Frontal cortex (tissue), 4 donors: Measurements from ENCODE around the gene FASTKD3. TPM values are rescaled to one million over a fixed set of nuclear protein-coding genes. Genes with fewer than 3 reads are reported as not detected.

Experiments used
- DNase-seq, 2 donors: peaks; one replicate each; pipeline ENCODE4 v3.0.0; 2012; ENCODE audit warnings: low spot score in 2 of 2
- FAIRE-seq: peaks from 2 replicates; lab custom pipeline; 2012; peaks lifted over from hg19 to GRCh38; lab: Jason Lieb, UNC
- total RNA-seq: library from RNA; depleted of rRNA; stranded (reverse); fragments of >200 nt; gene quantifications from one replicate; pipeline ENCODE4 v1.2.3, GENCODE V29; 2014
- donor health status: control.
- donor health status: control.
- donor health status: control.

Gene FASTKD3
- total RNA-seq, 1 donor from 2014 or later = 18.8 TPM

DNA sequence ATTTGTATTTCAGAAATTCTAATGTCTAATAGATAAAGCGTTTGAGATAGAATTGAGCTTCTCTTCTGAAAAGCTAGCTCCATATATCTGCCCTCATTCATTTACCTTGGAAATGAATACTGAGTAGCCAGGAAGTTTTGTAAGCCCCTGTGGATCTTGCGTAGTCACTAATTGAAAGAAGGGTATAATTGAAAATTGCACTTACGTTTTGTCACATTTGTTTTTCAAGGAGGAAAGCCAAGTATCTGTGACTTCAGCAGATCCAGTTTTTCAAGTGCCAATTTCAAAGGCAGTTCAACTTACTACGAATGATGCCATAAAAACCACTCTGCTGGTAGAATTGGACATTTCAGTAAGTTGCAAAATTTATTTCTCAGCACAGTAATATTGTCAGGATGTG lies 14.1 kb upstream of the FASTKD3 start:
- FAIRE-seq = no peak
- DNase-seq = no peak

DNA sequence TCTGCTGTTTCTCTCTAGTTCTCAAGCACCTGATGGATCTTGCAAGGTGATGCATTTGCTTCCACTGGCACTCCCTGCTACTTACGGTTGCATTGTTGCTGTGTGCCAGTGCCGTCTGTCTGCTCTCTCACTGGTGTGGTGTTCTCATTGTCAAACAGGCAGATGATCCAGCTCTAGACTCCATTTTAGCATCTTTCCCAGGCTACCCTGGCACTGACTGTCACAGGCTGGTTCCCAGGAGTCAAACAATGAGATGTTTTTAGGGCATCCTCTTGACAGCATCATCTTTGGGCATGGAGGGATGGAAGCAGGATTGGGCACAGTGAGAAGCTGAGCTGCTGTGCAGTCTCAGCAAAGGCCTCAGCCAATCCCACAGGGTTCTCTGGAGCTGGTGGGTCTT lies 13.0 kb upstream of the FASTKD3 start:
- FAIRE-seq = no peak
- DNase-seq = no peak

- FAIRE-seq (no peak), DNase-seq (no peak)
Measured at GRCh38 chr5:7881091-7881490, 12.3 kb upstream of the FASTKD3 start.

DNA sequence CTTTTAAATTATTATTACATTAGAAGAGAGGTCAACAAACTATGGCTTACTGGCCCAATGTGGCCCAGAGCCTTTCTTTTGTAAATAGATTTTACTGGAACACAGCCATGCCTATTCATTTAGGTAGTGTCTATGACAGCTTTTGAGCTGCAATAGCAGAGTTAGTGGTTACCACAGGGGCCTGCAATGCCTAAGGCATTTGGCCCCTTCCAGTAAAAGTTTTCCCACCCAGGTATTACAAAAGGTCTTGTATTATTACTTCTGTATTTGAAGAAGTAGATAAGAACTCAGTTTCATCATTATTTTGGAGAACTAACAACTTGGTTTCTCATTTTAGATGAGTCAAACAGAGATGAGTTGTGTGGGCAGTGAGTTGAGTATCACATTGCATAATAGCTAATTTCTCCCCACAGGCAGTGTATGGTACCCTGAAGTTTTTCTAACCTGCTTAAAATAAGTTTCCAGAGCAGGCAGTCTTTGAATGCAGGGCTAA lies 9.6 kb upstream of the FASTKD3 start:
- DNase-seq = no peak
- FAIRE-seq = no peak

DNA sequence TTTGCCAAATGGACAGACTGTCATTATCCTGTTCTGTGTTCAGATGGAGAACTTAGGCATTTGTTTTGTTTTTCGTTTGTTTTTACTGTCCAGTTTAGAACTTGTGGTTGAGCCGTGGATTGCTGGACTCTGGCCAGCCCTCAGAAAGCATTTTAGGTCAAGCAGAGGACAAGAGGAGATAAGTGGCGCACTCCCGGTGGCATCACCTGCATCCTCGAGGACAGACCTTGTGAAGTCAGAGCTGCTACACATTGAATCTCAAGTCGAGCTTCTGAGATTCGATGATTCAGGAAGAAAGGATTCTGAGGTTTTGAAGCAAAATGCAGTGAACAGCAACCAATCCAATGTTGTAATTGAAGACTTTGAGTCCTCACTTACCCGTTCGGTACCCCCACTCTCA lies 9.0 kb upstream of the FASTKD3 start:
- DNase-seq (no peak), FAIRE-seq (no peak)

- FAIRE-seq (no peak), DNase-seq (no peak)
Measured at GRCh38 chr5:7876867-7877266, 8.0 kb upstream of the FASTKD3 start.

GRCh38 chr5:7875151-7875550 lies 6.3 kb upstream of the FASTKD3 start:
- DNase-seq (no peak), FAIRE-seq (no peak)

- no peak for FAIRE-seq
- no peak for DNase-seq
Measured at GRCh38 chr5:7874639-7875038, 5.8 kb upstream of the FASTKD3 start.

GRCh38 chr5:7873216-7873615 lies 4.4 kb upstream of the FASTKD3 start:
- DNase-seq (no peak), FAIRE-seq (no peak)

DNA sequence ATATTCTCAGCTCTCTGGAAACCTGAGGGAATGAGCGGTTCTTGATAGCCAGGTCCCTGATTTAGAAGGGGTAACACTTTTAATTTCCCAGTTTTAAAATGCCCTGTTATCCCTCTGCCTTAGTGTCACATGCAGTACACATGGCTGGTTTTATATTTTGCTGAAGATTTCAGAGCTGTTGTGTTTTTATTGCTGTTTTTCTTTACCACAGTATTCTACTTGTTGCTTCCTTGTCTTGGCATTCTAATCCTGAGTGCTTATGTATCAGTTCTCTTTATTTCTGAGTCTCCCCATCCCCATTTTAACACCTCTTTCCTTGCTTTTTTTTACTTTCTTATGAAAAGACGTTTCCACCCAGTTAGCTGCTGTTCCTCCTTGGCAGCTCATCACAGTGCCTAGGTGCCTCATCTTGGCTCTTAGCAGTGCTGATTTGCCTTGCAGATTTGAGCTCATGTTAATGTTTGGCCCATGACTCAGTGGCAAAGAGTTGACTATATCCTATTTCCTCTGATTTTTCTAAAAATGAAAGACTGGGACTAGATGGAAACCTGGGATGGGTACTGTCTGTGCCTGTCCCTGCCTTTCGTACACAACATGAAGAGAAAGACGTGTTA lies 3.8 kb upstream of the FASTKD3 start:
- DNase-seq = no peak

GRCh38 chr5:7871653-7872052 lies 2.8 kb upstream of the FASTKD3 start:
- DNase-seq = no peak

More for the DNA sequence above, 3.8 kb upstream of the FASTKD3 start:
- FAIRE-seq = no peak

DNA sequence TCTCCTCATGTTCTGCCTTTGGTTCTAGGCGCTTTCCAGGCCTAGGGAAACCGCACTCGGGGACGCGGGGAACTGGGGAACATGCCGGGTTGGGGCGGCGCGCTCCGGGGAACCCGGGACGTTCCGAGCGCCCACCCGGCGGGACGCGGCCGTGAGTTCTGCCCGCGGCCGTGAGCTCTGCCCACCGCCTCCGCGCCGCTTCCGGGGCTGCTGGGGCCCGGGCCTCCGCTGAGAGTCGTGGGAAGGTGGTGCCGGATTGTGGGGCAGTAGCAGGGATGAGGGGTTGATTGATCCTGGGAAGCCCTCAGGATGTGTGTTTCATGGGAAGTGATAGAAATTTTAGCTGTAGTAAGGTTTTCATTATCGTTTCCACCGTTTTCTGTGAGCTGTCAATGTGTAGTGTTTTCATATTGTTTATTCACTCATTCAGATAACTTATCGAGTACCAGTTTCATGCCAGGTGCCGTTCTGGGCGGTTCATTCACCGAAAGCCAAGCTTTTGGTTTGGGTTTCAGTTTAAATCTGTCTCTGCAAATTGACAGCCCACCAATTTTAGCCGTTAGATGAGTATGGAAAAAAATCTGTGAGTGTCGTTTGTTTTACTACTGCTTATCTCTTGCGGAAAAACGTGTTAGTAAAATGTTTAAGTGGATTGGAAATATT lies 774 bp upstream of the FASTKD3 start:
- no peak for FAIRE-seq

More at GRCh38 chr5:7871653-7872052, 2.8 kb upstream of the FASTKD3 start:
- no peak for FAIRE-seq

GRCh38 chr5:7868427-7868772 lies 431 bp downstream of the FASTKD3 start:
- no peak for FAIRE-seq
- no peak for DNase-seq

More for the DNA sequence above, 774 bp upstream of the FASTKD3 start:
- peak in 1 of 2 donors; percentile 20 for DNase-seq

DNA sequence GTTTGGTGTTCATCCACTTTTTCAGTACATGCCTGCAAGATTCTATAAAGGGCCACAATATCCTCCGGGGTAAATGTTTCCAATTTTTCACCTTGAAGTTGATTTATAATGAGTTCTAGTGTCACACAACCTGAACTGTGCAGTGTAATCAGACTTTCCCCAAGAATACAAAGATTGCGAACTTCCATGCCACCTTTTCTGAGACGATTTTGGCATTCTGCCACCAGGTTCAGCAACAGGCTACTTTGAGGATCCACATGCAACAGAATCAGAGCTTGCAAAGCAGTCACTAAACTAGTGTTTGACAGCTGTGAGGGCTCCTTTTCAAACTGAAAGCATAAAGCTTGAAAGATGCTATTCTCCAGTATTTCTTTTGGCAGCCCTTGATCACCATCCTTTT lies 1.6 kb downstream of the FASTKD3 start:
- DNase-seq = no peak
- FAIRE-seq = no peak

DNA sequence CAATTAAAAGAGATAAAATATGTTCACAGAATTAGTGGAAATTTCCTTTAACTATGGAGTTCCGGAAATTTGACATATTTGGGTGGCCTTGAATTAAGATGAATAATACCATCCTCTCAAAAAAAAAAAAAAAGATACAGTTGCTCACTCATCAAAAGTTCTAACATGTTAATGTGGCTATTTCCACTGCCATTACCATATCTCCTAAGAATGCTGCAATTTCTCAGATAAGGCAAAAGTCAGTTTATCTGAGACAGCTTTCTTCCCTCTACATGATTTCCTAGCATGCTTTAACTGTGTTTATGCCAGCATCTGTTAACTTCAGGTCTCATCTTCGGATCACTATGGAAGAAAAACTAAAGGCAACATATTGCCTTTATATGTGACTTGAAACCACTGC lies 2.6 kb downstream of the FASTKD3 start:
- FAIRE-seq (no peak), DNase-seq (no peak)

DNA sequence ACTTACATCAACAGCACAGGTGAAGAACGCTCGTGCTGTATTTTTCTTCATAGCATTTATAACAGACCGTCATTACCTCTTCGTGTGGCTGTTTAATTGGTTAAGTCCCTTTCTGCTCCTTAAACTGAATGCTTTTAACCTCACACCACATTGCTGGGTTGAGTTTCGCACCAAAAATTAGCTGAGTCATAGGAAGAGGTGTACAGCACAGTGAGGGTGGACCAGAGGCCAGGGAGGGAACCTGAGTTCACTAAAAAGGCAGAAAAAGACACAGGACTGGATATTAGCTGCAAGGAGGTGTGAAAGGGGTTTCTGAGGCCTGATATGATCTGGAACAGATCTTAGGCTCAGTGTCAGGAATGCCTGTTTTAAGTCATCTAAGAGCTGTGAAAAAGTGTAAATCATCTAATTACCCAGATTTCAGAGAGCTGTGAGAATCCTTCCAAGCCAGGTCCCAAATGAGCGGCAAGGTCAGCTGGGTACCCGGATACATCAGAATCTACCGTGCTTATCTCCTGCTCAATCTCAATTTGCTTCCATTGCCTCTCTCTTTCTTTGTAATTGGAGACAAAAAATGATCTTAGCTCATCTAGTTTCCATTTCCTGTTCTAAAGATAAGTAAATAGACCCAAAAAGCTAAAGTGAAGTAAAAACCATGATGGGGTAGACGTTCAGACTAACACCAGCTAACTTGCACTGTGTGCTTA lies 10.8 kb downstream of the FASTKD3 start:
- no peak for DNase-seq
- no peak for FAIRE-seq

DNA sequence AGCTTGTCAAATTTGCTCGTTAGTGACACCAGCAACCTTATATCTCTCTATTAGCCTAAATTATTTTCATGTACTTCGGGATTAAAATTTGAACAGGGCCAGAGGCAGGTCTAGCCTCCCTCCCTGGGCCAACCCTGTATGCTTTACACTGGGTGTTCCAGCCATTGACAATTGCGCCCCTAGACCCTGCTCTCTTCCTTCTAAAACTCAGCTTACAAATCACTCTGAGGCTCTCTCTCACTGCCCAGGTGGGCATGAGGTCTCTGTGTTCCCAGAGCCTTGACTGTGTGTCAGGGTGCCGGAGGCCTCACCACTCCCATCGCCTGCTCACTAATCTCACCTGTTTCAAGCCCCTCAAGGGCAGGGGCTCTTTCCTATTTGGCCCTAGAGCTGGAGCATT lies 11.5 kb downstream of the FASTKD3 start:
- no peak for DNase-seq
- FAIRE-seq = no peak

DNA sequence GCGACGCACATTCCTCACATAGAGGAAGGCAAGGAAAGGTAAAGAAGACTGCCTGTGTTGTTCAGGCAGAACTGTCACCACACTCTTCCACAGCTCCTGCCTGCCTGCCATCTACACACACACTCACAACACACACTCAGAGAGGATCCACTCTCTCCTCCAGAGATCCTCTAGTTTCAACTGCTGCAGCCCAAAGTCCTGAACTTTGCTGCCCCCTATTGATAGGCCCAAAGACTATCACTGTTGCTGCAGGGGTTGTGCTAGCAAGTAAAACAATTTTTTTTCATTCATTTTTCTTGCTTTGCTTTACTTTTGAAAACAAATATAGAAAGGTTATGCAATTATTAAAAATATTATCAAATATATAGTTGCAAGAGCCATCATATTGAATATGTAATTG lies 12.0 kb downstream of the FASTKD3 start:
- DNase-seq (peak in 1 of 2 donors; percentile 30), FAIRE-seq (peak; percentile 24)

DNA sequence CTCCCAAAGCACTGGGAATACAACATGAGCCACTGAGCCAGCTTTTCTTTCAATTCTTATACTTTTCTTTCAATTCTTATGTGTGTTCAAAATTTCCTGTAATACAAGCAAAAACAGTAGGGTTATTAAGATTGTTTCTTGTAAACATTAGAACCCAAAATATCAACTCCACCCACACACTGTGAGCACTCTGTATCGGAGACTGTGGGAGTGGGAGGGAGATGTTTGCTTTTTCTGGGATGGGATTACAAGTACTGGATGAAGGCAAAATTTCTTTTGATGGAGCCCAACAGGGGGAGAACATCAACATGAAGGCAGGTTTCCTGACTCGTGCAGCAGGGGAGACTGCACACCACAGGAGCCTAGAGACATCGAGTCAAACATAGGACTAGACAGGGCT lies 13.2 kb downstream of the FASTKD3 start:
- DNase-seq = no peak
- no peak for FAIRE-seq

- DNase-seq = no peak
- FAIRE-seq = no peak
Measured at GRCh38 chr5:7852988-7853387, 15.8 kb downstream of the FASTKD3 start.

DNA sequence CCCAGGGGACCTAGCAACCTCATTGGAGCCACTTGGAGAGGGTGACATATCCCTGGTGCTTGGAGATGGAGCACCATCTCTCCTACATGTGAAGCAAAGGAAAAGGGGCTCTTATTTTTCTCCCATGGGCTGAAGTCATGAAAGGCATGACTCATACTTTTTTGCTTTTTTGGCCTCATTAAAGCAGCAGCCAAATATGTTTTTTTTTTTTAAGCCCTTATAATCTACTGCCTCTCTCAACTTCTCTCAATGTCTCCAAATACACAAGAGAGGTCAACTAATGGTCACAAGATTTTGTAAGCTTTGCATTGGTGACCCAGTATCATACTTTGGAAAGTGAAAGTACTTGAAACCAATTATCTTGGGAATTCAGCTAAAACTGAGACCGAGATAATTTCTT lies 16.3 kb downstream of the FASTKD3 start:
- DNase-seq = no peak
- FAIRE-seq = no peak
